Fibroblast of lung (primary cell): ENCODE results near the gene CRY1.

Source experiments
- EZH2 ChIP-seq: IDR thresholded peaks from 2 replicates; pipeline ENCODE4 v1.5.1; 2012; ENCODE audit warnings: low read length, control low read depth, mild to moderate bottlenecking; ENCODE audit errors: missing control alignments
- TF ChIP-seq, protein P1 (sequence below), 2 donors: IDR thresholded peaks in 1 of 2; conservative IDR thresholded peaks in 1 of 2; 1 replicate in 1 of 2; 2 replicates in 1 of 2; pipeline ENCODE4 v1.5.1; 2011 to 2012; ENCODE audit warnings: low read length in 2 of 2, control low read depth in 1 of 2, inconsistent platforms in 1 of 2, low read depth in 1 of 2, mild to moderate bottlenecking in 1 of 2

DNA sequence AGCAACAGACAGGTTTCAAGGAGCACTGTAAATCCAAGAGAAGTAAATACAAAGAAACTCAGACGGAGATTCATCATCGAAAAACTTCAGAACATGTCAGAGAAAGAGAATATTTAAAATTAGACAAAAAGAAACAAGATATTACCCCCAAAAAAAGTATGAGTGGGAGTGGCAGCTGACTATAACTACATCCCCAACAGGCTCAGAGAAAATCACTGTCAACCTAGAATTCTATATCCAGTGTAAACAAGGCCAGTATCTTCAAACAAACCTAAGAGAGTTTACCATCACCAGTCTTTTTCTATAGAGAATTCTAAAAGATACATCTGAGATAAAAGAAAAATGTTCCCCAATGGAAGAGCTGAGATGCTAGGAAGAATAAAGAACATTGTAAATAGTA is 39.6 kb downstream of the CRY1 start:
- TF ChIP-seq, protein P1, sequence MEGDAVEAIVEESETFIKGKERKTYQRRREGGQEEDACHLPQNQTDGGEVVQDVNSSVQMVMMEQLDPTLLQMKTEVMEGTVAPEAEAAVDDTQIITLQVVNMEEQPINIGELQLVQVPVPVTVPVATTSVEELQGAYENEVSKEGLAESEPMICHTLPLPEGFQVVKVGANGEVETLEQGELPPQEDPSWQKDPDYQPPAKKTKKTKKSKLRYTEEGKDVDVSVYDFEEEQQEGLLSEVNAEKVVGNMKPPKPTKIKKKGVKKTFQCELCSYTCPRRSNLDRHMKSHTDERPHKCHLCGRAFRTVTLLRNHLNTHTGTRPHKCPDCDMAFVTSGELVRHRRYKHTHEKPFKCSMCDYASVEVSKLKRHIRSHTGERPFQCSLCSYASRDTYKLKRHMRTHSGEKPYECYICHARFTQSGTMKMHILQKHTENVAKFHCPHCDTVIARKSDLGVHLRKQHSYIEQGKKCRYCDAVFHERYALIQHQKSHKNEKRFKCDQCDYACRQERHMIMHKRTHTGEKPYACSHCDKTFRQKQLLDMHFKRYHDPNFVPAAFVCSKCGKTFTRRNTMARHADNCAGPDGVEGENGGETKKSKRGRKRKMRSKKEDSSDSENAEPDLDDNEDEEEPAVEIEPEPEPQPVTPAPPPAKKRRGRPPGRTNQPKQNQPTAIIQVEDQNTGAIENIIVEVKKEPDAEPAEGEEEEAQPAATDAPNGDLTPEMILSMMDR (conservative IDR thresholded peaks at IDR 0.05 in 1 of 2, IDR thresholded peaks at IDR 0.05 in 1 of 2; ENCODE audit: low read depth in 1 of 2, low read length in 2 of 2) = no peak
- no peak for TF ChIP-seq EZH2
